Measurements from ENCODE around the gene CGRRF1.

Gene CGRRF1

DNA sequence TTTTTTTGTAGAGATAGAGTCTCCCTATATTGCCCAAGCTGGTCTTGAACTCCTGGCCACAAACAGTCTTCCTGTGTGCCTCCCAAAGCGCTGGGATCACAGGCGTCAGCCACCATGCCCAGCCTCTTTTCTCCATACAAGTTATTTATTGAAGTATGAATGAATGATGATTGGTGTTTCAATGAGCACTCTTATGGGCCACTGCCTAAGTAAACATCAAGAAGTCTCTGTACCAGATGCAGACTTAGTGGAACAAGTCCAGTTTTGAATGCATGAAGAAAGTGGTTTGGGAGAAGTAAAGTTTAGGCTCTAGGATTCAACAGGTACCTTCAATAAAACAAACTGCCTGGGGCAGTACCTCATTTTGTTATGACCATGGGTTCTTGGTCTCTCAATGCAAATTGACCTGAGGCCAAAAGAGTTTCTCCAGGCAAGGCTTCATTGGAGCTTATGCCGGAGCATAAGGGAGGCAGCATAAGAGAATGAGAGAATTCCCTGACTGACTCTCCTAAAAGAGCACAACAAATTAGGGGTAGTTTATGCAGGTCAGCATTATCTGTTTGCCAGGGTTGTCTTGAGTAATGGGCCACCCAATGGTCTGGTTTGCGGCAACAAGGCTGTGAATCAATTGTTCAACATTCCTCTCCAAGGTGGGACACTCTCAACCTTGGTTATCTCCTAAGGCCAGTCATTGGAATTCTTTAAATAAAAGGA, 19.8 kb upstream of the CGRRF1 start:
- DNase-seq (ENCODE audit: low read depth): no peak

DNA sequence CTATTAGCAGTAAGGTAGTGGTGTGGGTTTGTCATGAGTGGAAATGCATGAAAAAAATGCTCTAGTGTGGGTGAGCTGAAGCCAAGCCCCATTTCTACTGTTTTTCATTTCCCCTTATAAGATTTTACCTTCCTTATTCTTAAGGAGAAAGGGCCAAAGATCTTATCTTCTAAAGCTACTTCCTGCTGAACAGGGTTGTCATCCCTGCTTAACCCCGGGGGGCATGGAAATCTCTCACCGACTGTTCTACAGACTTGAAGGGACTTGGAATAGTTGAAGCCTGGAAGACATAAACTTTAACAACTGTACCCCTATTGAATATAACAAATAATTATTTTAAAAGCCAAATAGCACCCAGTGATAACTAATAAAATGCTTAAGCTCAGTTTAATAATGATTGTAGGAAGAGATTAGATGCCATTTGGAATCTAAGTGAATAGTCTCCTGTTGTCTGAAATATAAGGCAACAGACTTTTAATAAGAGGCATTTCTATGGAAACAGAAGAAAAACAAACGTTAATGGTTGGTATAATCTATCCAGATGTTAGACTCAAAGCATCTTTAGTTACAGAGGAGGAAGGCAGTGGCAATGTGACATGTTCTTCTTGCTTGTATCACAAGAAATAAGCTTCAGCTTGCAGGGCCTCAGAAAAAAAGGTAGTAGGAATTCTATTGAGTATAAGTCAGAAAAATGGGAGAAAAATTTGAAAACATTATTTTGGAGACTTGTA, 19.1 kb upstream of the CGRRF1 start:
- DNase-seq (ENCODE audit: low read depth): no peak

DNA sequence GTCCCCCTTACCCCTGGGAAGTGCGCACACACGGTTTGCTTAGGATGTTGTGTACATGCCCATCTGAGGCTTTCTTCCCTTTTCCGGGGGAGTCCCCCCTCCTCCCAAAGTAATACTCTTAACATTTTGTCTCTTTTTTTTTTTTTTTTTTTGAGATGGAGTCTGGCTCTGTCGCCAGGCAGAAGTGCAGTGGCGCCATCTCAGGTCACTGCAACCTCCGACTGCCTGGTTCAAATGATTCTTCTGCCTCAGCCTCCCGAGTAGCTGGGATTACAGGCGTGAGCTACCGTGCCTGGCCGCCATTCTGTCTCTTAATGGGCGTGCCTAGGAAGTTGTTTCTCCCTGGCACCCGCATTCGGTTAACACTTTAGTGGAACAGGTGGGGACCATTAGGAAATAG, 16.4 kb upstream of the CGRRF1 start:
- DNase-seq (ENCODE audit: low read depth): no peak

DNA sequence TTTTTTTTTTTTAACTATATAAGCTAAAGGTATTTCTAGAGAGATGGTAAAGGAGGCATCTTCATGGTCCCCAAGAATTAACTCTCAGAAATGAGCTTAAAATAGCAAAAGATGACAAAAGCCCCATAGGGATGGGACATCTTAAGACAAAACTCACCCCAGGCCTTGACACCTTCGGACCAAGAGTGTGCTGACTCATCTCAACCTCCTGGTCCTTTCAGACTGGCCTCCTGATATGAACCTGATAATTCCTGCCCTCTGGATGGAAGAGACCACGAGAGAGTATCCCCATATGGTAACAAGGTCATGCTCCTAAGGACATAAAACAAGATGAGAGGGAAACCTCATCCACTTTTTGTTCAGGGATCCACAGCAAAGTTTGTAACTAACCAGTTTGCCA, 12.5 kb upstream of the CGRRF1 start:
- no peak for DNase-seq (ENCODE audit: low read depth)

DNA sequence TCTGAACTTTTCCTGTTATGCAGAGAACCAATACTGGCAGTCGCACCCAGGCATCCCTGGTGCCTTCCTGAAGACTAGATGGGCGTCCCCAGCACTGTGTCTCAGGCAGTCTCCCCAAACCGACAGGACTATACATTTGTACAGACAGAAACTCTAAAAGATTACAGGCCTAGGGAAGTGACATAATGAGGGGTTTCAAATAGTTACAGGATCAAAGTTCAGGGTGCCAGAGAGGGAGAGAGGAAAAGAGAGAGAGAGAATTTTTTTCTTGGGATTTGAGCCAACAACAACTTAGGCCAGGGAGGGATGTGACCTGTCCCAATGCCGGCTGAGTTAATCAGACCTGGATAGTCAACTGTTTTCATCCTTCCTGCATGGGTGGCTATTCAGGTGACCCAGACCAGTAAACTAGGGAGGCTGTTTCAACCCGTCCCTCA, 11.6 kb upstream of the CGRRF1 start:
- DNase-seq (ENCODE audit: low read depth): no peak

DNA sequence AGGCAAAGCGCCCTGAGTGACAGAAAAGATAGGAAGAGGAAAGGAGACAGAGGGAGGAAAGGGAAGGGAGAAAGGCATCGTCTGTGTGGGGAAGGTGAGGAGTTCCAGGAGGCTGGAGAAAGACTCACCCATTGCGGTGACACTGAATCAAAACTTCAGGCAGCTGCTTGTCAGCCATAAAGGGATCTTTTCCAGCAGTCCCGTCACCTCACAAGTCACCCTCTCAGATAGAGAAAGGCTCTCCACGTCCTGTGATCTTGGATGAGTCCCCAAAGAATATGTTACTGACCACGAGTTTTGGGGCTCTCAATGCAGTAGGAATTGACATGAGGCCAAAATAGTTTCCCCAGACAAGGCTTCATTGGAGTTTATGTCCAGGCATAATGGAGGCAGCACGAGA, 11.1 kb upstream of the CGRRF1 start:
- no peak for DNase-seq (ENCODE audit: low read depth)

DNA sequence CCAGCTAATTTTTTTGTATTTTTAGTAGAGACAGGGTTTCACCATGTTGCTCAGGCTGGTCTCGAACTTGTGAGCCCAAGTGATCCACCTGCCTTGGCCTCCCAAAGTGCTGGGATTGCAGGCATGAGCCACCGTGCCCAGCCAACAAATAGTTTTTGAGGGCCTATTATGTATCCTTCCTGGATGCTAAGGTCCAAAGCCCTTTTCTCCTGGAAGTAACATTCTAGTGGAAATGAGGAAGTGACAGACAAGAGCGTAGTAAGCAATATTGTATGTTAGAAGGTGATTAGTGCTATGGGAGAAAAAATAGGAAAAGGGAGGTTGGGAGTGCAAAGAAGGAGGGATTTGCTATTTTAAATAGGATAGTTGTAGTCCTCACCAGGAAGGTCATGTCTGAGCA, 9.0 kb upstream of the CGRRF1 start:
- DNase-seq (ENCODE audit: low read depth): no peak

DNA sequence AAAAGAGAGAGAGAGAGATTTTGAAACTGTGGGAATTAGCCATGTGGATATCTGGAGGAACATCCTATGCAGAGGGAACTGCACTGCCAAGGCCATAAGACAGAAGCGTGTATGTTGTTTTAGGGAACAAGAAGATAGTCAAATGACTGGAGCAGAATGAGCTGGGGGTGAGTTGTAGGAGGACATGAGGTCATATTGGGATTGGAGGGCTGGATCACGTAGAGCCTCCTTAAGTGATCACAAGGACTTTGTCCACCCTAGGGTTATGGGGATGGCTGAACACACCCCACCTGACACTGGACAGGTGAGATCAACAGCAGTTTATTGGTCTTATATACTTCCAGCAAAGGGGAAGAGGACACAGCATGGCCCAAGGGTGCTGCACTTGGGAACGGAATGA, 8.2 kb upstream of the CGRRF1 start:
- no peak for DNase-seq (ENCODE audit: low read depth)

DNA sequence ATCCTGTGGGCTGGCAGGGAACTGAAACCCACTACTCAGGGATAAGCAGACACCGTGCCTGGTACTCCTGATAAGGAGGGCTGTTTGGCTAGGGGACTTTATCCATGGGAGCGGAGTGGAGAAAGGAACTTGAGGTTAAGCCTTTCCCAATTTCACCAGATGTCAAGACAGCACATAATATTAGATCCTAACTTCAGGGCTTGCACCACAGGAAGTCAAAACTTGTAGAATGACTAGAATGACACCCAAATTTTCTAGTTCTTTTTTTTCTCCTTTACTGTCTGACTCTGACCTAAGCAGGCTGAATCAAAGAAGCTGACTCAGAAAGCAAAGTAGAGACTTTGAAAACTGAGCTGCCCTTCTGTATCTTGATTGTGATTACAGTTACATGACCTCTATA, 7.1 kb upstream of the CGRRF1 start:
- DNase-seq (ENCODE audit: low read depth): no peak

DNA sequence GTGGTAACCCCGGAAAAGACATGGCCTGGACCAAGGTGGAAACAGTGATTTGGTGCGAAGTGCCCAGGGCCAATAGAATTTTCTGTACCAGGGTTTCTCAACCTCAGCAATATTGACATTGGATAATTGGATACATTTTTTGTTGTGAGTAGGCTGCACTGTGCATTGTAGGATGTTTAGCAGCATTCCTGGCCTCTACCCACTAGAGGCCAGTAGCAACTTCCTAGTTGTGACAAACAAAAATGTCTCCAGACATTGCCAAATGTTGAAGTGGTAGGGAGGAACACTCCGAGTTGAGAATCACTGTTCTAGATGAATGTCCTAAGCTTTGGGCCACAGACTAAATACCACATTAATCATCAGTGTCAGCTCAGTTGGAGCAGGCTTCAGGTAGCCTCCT, 6.2 kb upstream of the CGRRF1 start:
- DNase-seq (ENCODE audit: low read depth): no peak

DNA sequence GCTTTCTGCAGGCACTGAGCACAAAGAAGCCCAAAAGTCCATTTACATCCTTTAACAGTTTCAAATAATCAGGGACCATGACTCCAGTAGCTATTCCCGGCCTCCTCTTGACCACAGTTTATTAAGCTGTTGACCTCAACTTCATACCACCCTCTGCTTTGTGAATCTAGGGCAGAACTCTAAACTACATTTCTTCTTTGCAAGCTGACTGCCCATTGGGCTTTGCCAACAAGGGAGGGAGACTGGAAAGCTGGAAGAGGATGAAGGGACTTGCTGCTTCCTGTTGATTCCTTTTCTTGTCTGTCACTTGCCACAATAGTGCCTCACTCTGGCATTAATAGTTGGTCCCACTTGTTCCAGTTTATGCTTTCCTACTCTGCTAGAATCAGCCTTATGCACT, 2.7 kb downstream of the CGRRF1 start:
- DNase-seq (ENCODE audit: low read depth): no peak

DNA sequence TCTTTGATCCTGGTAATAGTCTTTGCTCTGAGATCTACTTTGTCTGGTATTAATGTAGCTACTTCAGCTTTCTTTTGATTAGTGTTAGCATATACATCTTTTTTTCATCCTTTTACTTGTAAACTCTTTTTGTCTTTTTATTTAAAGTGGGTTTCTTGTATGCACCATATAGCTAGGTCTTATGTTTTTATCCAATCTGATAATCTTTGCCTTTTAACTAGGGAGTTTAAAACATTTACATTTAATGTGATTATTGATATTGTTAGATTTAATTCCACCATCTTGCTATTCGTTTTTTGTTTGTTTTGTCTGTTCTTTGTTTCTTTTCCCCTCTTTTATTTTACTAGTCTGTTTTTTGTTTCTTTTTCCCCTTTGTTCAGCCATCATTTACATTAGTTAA, 6.0 kb downstream of the CGRRF1 start:
- DNase-seq (ENCODE audit: low read depth): no peak

DNA sequence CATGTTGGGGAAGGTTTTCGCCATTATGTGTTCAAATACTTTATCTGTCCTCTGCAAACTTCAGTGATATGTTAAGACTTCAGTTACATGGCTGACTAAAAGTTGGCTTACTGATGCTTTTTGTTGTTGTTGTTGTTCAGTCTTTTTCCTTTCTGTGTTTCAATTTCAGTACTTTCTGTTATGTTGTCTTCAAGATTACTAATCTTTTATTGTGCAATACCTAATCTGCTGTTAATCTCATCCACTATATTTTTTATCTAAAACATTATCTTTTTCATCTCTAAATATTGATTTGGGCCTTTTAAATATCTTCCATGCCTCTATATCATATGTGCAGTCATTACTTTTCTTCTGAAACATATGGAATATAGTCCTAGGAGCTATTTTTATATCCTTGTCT, 7.0 kb downstream of the CGRRF1 start:
- DNase-seq (ENCODE audit: low read depth): no peak

DNA sequence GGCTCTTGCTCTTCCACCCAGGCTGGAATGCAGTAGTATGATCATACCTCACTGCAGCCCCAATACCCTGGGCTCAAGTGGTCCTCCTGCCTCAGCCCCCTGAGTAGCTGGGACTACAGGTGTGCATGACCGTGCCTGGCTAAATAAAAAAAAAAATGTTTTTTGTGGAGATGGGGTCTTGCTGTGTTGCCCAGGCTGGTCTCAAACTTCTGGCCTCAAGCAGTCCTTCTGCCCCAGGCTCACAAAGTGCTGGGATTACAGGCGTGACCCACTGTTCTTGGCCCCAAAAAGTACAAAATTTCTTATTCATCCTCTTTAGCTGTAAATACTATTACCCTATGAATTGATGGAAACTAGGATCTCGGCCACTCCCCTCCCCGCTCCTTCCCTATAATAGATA, 14.7 kb downstream of the CGRRF1 start:
- no peak for DNase-seq (ENCODE audit: low read depth)

DNA sequence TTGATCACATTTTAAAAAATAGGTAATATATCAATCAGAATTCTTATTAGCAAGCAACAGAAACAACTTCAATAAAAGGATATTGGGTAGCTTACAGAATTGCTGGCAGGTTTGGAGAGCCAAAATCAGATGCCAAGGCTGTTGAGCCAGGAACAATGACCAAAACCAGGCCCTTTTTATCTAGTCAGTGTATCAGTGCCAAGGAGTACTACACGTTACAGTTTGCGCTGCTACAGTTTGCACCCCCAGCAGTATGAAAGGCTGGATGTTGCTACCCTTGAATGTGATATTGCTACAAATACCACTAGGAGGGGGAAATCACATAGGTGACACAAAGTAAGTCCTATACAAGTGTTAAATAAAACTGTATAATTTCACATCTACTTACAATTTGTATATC, 19.3 kb downstream of the CGRRF1 start:
- no peak for DNase-seq (ENCODE audit: low read depth)

DNA sequence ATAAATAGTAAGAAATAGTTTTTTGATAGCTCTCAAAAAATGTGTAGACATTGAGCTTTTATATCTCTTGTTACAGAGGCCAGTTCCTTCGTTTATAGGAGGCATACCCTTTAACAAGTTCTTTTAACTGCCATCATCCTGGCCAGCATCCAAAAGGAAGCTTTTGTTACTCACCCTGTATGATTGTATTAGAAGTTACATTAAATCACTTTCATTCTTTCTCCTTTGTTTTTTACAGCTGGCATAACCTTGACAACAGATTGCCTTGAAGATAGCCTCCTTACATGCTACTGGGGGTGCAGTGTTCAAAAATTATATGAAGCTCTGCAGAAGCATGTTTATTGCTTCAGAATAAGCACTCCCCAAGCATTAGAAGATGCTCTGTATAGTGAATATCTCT, 20.1 kb downstream of the CGRRF1 start:
- no peak for DNase-seq (ENCODE audit: low read depth)

DNA sequence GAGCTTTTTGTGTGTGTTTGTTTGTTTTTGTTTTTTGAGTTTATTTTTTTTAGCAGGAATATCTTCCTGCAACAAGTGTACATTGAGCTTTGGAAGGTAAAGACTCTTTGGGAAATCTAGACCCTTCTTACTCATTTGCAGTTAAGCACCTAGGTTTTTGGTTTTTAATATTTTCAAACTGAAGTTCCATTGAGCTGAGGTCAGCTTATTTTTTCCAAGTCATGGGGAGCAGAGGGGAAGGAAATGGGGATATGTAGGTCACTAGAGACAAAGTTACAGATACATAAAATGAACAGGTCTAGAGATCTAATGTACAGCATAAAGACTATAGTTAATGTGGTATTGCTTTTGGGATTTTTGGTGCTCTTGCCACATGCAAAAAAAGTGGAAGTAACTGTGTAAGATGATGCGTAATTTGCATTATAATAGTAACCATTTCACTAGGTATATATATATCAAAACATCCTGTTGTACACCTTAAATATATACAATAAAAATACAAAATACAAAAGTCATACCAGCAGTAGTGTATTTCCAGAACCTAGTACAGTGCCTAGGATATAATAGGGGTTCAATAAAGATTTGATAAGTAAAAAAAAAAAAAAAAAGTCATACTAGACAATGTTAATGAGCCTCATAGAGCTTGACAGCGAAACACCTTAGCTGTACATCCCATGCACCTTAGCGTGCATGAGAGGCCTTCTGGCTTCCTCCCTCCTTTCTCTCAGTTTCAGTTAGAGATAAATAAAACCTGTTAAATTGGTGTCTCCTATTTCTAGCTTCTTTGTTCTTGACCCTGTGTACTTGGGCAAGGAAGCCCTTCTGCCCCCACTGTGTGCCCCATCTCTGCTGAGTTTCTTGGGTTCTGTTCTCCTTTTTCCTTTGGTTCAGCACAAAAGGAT, 22.7 kb downstream of the CGRRF1 start:
- DNase-seq (ENCODE audit: low read depth): no peak

DNA sequence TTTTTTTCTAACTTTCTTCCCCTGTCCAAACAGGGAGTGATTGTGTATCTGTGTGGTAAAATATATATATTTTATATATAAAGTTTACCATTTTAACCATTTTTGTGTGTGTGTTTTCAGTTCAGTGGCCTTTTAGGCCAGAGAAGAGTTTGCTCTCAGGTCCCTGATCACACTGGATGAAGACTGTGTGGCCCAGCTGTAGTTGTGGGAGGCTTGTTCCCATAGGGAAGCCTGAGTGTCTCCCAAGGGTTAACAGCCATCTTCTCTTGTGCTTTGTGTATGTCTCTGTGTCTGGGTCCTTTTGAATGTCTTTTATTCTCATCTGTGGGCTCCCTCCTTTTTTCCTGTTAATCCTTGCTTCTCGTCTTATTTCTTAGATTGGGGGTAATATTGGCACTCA, 23.4 kb downstream of the CGRRF1 start:
- DNase-seq (ENCODE audit: low read depth): no peak

DNA sequence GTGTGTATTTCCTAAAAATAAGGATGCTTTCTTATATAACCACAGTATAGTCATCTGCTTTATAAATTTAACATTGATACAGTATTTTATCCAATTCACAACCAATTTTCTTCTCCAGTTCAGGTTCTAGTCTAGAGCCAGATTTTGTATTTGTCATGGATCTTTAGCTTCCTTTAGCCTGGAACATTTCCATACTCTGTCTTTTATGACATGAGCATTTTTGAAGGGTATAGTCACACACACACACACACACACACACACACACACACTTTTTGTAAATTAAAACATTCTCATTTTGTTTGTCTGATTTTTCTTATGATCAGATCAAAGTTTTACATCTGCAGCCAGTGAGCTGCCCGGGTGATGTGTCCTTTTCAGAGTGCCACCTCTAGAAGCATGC, 25.4 kb downstream of the CGRRF1 start:
- no peak for DNase-seq (ENCODE audit: low read depth)

DNA sequence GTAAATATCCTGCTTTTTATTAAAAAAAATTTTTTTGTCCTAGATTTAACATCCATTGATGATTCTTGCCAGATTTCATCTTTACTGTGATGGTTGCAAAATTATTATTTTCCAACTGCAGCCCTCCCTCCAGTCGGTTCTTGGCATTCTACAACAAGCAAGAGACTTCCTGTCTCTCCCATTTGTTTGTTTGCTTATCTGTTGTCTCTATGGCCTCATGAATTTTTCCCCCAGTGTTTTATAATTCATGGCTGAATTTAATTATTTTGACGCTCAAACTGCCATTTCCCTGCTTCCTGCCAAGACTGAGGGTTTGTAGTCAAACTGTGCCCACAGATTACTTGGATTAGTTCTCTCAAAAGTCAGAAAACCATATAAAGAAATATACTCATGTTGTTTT, 25.9 kb downstream of the CGRRF1 start:
- no peak for DNase-seq (ENCODE audit: low read depth)

DNA sequence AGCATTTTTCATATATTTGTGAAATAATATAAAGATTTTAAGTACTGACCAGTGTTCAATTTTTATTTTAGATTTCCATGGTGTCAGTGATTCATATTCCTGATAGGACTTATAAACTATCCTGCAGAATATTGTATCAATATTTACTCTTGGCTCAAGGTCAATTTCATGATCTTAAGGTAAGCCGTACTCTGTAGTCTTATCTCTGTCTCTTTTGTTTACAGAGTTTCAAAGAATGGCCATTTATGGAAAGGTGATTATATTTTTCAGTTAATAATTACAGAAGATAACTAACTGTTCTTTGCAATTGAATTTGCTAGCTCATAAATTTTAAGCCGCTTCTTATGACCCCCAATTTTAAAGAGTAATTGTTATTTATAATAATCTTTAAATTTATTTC, 27.9 kb downstream of the CGRRF1 start:
- no peak for DNase-seq (ENCODE audit: low read depth)

DNA sequence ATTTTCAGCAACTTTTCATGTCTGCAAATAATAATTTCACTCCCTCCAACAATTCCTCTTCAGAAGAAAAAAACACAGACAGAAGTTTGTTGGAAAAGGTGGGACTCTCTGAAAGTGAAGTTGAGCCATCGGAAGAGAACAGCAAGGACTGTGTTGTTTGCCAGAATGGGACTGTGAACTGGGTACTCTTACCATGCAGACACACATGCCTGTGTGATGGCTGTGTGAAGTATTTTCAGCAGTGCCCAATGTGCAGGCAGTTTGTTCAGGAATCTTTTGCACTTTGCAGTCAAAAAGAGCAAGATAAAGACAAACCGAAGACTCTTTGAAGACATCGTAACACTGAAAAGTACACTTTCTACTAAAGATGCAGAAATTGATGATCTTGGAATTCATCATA, 28.3 kb downstream of the CGRRF1 start:
- DNase-seq (ENCODE audit: low read depth): no peak

DNA sequence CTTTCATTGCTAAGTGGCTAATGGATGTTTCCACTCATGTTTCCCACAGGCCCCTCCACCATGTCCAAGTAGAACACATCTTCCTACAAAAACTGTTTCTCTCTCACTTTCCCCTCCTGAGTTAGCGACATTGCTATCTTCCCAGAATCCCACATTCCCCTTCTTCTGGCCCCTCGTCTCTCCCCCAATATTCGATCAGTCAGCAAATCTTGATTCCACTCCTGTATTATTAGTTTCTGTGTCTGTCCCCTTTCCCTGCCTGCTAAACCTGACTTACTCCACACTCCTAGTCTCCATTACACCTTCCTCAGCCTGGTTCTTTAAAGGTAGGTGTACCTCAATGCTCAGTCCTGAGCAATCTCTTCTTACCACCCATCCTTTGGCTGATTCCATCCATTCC, 37.9 kb downstream of the CGRRF1 start:
- no peak for DNase-seq (ENCODE audit: low read depth)
